Activated T-cell treated with anti-CD3 and anti-CD28 coated beads, Interleukin-2, amount 50 U/mL, for 4 hours (primary cell): Measurements from ENCODE around the gene DHPS. TPM values are rescaled to one million over a fixed set of nuclear protein-coding genes. Genes with fewer than 3 reads are reported as not detected.
"Not testable (repeated sequence)": the region's sequence is repeated elsewhere in the genome, so short reads cannot be mapped to it uniquely, and the experiment has no call there.

Source experiments
- ATAC-seq, 2 donors: fragments of 200-7000 bp; cut with Tn5 transposase; one replicate each; pipeline ENCODE4 v1.10.0; 2021
- DNase-seq: peaks from one replicate; pipeline ENCODE4 v3.0.0-alpha.2; 2020
- H3K27me3 Mint-ChIP-seq: one replicate; pipeline ENCODE4 v1.8.0; 2021; ENCODE audit warnings: low read depth, mixed read lengths
- H3K36me3 Mint-ChIP-seq: one replicate; pipeline ENCODE4 v1.8.0; 2022; ENCODE audit warnings: mixed read lengths; ENCODE audit not compliant: insufficient read depth
- H3K4me1 Mint-ChIP-seq: one replicate; pipeline ENCODE4 v1.8.0; 2021; ENCODE audit warnings: low read depth, mixed read lengths
- H3K4me3 Mint-ChIP-seq: one replicate; pipeline ENCODE4 v1.8.0; 2021; ENCODE audit warnings: mild to moderate bottlenecking, moderate library complexity, mixed read lengths
- H3K9me3 Mint-ChIP-seq: one replicate; pipeline ENCODE4 v1.8.0; 2021; ENCODE audit warnings: mixed read lengths
- total RNA-seq, 3 donors: library from RNA; stranded (reverse); gene quantifications; one replicate each; pipeline ENCODE4 v1.2.1, GENCODE V29; 2021

Gene DHPS
- 100 to 1,000 TPM; 129 to 137 (median 132) TPM for total RNA-seq

DNA sequence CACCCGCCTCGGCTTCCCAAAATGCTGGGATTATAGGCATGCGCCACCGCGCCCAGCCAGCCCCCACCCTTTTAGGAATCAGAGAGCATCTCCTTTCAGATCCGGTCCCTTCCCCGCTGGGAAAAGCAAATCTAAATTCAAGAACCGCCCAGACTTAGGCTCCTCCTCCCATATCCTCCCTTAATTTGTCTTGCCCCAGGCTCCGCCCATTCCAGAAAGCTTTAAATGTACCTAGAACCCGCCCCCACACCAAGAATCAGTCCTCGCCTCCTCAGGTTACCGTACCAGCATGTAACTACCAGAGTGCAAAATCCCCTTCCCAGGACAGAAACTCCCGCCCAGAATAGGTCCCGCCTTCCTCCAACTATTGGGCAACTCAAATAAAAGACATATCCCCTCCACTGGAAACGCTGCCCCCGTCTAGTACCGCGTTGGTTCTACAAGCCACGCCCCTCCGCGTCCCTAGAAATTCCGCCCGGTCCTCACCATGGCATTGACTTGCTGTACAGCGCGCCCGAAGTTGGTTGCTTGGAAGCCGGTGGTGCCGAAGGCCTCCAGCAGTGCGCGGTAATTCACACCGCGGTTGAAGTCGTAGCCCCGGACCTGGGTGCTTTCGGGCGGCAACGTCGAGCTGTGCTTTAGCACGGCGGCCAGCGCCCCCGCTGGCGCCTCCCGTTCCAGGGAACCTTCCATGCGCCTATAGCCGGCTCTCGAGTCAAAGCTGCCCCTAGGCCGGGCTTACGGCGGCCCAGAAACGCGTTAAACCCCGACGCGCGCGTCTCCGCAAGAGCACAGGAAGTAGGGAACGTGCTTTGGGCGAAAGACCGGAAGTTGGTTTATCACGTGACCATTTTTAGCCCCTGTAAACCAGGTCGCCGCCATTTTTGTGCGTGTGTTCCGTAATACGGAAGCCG, at the start of gene DHPS:
TSS of gene DHPS (minus strand) at position 807 of the 914 bp plus-strand sequence. CDS start at position 693, 114 bp downstream.
- Mint-ChIP-seq H3K4me3 (peak within 1 kb of the TSS; percentile 99), H3K27me3 (no peaks in the 10 kb centered on the region), H3K9me3 (no peaks in the 10 kb centered on the region), H3K36me3 (peaks cover 28% of the 10 kb centered on the region), H3K4me1 (peaks cover 27% of the 10 kb centered on the region)
- peak; percentile 83 for DNase-seq
- ATAC-seq, result peak; percentile 89

DNA sequence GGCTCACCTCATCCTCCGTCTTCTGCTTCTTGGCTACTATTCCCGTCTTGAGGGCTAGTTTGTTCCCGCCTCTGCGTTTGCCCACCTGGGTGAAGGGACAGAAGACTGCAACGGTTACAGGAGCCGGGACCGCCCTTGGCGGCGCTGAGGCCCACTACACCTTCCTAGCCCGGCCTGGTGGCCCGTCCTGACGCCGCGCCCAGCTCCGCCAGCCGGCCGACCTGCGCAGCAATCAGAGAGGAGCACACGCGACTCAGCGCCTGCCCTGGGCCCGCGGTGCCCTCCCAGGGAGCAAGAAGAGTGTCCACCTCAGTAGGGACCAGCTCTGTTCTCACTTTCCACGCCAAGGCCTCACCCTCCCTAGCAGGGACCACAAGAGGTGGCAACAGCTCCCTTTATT, 49.7 kb upstream of the DHPS start:
- Mint-ChIP-seq H3K9me3 (no peaks in the 10 kb centered on the region), H3K4me1 (peaks cover 29% of the 10 kb centered on the region), H3K36me3 (peaks cover 14% of the 10 kb centered on the region), H3K4me3 (no peak overlapping the region), H3K27me3 (no peaks in the 10 kb centered on the region)
- ATAC-seq, result no peak
- no peak for DNase-seq

DNA sequence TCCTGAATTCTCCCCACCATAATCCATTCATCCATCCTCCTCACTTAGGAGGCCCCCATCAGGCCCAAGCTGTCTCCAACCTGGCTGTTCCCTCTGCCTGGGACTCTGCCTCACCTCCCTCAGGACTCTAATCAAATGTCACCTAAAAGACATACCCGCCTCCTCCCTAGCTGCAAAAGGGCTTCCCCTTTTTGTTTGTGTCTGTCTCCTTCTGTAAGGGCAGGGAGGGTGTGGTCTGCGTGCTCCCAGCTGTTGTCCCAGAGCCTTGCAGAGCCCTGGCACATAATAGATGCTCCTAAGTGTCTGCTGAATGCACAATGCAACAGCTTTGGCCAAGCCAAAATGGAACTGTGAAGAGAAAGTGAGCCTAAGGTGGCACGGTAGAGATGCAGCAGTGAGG, 48.4 kb upstream of the DHPS start:
- no peaks in the 10 kb centered on the region for H3K9me3 Mint-ChIP-seq
- peaks cover 29% of the 10 kb centered on the region for H3K4me1 Mint-ChIP-seq
- no peaks in the 10 kb centered on the region for H3K27me3 Mint-ChIP-seq
- DNase-seq (no peak), ATAC-seq (no peak)
- H3K36me3 Mint-ChIP-seq, result peaks cover 14% of the 10 kb centered on the region
- peak overlapping the region; percentile 19 for H3K4me3 Mint-ChIP-seq

DNA sequence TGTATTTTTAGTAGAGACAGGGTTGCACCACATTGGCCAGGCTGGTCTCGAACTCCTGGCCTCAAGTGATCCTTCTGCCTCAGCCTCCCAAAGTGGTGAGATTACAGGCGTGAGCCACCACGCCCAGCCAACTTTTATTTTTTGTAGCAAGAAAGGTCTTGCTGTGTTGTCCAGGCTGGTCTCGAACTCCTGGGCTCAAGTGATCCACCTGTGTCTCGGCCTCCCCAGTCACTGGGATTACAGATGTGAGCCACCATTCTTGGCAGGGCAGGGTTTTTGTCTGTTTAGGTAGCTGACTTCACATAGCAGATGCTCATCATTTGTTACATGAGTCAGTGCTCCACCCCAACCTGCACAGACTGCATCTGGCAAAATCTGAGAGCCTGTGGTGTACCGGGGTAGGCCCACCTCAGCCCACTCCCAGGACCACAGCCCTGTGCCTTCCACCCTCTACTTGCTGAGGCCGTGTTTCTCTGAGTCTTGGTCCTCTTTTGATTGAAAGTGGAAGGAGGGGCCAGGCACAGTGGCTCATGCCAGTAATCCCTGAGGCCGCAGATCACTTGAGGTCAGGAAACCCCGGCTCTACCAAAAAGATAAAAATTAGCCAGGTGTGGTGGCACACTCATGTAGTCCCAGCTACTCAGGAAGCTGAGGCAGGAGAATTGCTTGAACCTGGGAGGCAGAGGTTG, 46.2 kb upstream of the DHPS start:
- peaks cover 28% of the 10 kb centered on the region for H3K4me1 Mint-ChIP-seq
- H3K27me3 Mint-ChIP-seq, result no peaks in the 10 kb centered on the region
- H3K4me3 Mint-ChIP-seq, result no peak overlapping the region
- ATAC-seq, result no peak
- H3K9me3 Mint-ChIP-seq, result no peaks in the 10 kb centered on the region
- DNase-seq, result no peak
- H3K36me3 Mint-ChIP-seq, result peaks cover 14% of the 10 kb centered on the region

DNA sequence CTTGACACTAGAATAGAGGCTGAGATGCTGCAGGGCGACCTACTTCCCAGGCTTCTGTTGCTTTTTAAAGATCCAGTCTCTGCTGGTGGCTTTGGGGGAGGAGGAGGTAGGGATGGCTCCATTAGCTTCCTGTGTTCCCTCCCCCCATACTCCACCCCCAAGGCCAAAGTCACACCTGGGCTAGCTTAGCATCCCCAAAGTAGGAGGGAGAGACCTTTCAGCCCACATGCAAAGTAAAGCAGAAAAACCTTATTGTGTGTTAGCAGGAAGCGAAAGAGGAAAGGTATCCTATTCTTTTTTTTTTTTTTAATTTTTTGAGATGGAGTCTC, 45.3 kb upstream of the DHPS start:
- Mint-ChIP-seq H3K4me3 (no peak overlapping the region), H3K27me3 (no peaks in the 10 kb centered on the region), H3K9me3 (no peaks in the 10 kb centered on the region), H3K4me1 (peaks cover 21% of the 10 kb centered on the region), H3K36me3 (peaks cover 12% of the 10 kb centered on the region)
- DNase-seq (no peak), ATAC-seq (no peak)

DNA sequence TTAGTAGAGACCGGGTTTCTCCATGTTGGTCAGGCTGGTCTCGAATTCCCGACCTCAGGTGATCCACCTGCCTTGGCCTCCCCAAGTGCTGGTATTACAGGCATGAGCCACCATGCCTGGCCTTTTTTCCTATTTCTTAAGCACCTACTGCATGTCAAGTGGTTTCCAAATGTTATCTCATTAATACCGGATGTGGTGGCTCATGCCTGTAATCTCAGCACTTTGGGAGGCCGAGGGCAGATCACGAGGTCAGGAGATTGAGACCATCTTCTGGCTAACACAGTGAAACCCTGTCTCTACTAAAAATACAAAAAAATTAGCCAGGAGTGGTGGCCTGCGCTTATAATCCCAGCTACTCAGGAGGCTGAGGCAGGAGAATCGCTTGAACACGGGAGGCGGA, 43.9 kb upstream of the DHPS start:
- Mint-ChIP-seq H3K4me1 (peaks cover 20% of the 10 kb centered on the region), H3K36me3 (peaks cover 17% of the 10 kb centered on the region)
- not testable (repeated sequence) for DNase-seq, H3K9me3 Mint-ChIP-seq, H3K4me3 Mint-ChIP-seq, H3K27me3 Mint-ChIP-seq, ATAC-seq

DNA sequence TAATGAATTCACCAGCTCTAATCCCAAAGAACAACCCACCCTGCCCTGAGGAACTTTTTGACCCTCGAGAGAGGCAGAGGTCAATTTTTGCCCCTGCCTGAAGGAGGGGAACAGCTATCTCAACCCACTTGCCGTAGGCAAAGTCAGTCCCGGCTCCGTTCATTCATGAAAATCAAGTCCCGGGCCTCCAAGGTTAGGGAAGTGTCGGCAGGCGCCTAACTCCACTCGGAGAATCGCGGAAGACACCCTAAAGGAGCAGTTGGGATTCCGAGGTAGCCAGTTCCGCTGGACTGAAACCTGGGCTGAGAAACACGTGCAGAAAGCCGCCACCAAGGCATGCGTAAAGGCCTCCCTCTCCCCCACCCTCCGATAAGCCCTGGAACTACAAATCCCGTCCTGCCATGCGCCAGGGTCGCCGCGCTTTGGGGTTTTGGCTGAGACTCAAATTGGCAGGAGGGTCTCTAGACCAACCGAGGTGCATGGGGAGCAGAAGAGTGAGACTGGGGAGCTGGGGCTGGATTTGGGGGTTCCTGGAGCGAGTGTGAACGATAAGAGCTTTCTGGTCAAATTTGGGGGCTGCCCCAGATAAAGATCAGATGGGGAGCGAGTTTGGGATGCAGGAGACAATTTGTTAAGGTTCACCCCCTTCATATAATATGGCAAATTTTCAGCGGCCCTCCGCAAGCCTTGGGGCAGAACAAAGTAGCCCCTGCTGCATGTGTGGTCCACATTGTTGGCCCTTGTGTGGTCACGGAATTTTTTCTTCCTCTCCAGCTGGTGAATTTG, 42.2 kb upstream of the DHPS start, which contains the start of gene TNPO2:
TSS of gene TNPO2 (minus strand) at position 292 of the 786 bp plus-strand sequence. CDS start 2,955 bp downstream, outside the sequence.
- Mint-ChIP-seq H3K4me1 (peaks cover 21% of the 10 kb centered on the region), H3K4me3 (peak within 1 kb of the TSS; percentile 94), H3K27me3 (no peaks in the 10 kb centered on the region), H3K36me3 (peaks cover 14% of the 10 kb centered on the region), H3K9me3 (no peaks in the 10 kb centered on the region)
- ATAC-seq, result peak; percentile 60 to 67
- peak; percentile 63 for DNase-seq

DNA sequence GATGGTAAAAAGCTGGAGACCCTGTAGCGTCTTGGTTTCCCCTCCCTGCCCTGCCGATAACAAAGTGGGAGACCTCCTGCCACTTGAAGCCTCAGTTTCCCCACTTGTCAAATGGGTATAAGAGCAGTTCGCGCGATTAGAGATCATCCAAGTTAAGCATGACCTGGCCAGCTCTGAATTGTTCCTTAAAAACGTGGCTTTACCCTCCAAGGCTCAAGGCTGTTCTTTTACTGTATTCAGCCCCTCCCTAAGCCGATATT, 41.6 kb upstream of the DHPS start:
- Mint-ChIP-seq H3K9me3 (no peaks in the 10 kb centered on the region), H3K27me3 (no peaks in the 10 kb centered on the region), H3K4me3 (peak overlapping the region; percentile 94), H3K4me1 (peaks cover 24% of the 10 kb centered on the region), H3K36me3 (peaks cover 19% of the 10 kb centered on the region)
- DNase-seq (no peak), ATAC-seq (no peak)

DNA sequence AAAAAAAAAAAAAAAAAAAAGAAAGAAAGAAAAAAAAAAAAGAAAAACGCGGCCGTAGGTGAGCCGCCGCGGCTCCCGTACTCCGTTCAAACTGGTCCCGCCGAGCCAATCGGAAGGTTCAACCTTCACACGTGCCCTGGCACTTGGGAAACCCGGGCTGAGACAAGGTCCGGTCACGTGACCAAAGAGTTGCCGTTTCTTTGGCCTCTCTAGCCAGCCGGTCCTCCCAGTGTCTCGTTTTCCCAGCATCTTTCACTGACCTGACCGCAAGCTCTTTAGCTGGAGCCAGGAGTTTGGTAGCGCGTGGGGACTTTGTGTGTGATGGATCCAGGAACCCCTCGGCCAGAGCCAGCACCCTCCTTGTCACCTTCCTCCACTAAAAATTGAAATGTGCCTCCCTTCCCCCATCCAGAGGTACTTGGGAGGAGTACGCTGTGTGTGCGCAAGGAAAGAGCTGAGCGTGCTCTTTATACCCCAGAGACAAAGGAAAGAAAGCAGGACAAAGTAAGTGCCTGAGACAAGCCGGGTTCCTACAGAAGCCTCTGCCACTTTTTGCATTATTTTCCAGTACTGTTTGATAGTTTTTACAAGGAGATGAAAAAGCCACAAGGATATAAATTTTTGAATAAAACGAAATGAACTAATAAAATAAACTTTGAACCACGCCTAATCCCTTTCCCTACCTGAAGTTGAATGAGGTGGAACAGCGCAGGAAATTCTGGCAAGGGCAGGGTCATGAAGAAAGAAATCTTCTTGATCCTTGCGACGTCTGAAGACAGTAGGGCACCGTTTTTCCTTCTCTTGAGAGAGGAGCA, 41.1 kb upstream of the DHPS start:
- Mint-ChIP-seq H3K27me3 (no peaks in the 10 kb centered on the region), H3K4me1 (peaks cover 24% of the 10 kb centered on the region), H3K36me3 (peaks cover 19% of the 10 kb centered on the region), H3K9me3 (no peaks in the 10 kb centered on the region), H3K4me3 (peak overlapping the region; percentile 94)
- DNase-seq (peak; percentile 88), ATAC-seq (peak; percentile 87)

DNA sequence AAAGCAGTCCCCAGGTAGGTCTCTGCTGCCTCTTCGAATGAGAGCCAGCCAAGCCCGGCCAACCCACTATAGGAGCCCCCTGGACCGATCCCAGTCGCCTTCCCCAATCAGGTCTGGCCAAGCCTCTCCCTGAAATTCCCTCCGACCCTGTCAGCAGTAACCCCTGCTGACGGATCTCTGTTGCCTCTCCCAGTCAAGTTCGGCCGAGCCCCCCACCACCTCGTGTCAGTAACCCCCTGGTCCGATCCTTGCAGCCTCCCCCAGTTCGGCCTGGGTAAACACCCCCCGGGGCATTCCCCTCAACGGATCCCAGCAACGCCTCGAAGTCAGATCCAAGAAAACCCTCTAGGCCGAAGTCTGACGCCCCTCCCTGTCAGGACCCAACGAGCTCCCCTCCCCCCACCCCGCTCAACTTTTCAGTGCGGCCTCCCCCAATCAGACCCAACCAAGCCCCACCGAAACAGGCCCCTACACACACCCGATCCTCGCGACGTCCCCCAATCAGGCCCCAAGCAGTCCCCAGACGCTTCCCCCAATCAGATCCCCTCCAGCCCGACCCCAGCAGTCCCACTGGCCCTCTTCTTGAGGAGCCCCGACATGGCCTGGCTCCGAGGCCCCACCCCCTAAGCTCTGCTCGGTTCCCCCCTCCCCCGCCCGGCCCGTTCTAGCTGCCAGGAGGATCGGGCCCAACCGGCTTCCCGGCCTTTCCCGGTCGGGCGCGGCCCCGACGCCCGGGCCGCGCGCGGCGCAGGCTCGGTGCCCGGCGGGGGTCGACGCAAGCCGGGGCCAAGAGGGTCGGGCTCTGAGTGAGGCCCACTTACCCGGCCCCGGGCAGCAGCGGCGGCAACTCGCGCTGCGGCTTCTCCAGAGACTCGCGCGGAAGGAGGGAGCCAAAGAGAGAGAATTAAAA, 40.2 kb upstream of the DHPS start:
- Mint-ChIP-seq H3K27me3 (no peaks in the 10 kb centered on the region), H3K36me3 (peaks cover 19% of the 10 kb centered on the region), H3K4me1 (peaks cover 24% of the 10 kb centered on the region), H3K4me3 (peak overlapping the region; percentile 94), H3K9me3 (no peaks in the 10 kb centered on the region)
- ATAC-seq, result peak; percentile 19 to 29
- DNase-seq, result peak; percentile 39

DNA sequence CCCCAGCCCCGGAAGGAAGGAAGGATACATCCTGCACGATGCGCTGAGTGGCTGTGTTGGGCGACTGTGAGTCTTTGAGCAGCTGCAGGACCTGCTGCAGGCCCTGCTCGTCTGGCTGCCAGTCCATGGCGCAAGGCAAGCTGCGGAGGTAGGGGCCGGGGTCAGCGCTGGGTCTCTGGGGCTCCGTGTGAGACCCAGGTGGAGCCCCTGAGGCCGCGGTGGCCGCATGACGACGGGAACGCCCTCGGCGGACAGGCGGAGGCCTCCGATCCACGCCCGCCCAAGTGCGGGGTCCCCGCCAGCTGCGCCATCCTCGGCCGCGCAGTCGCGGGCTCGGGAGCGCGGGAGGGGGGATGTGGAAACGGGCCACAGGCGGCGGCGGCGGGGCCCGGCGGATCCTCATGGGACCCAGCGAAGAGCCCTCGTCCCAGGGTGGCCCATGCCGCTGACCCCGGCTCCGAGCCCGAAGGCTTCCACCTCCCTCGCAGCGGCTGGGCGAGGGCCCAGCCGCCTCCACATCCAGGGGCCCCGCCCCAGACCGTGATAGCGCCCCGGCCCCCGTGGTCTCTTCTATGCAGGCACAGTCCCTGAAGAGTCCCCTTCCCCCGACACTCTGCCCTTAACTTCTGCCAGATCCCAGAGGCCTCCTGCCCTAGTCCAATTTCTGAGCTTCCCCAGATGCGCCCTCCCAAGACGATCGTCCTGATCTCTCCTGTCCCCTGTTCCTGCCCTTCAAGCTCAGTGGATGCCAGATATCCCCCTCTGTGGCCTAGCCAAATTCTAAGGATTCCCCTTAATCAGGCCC, 39.4 kb upstream of the DHPS start:
- peak overlapping the region; percentile 85 for H3K4me3 Mint-ChIP-seq
- H3K9me3 Mint-ChIP-seq, result no peaks in the 10 kb centered on the region
- H3K4me1 Mint-ChIP-seq, result peaks cover 24% of the 10 kb centered on the region
- no peaks in the 10 kb centered on the region for H3K27me3 Mint-ChIP-seq
- ATAC-seq (no peak), DNase-seq (no peak)
- H3K36me3 Mint-ChIP-seq, result peaks cover 24% of the 10 kb centered on the region

DNA sequence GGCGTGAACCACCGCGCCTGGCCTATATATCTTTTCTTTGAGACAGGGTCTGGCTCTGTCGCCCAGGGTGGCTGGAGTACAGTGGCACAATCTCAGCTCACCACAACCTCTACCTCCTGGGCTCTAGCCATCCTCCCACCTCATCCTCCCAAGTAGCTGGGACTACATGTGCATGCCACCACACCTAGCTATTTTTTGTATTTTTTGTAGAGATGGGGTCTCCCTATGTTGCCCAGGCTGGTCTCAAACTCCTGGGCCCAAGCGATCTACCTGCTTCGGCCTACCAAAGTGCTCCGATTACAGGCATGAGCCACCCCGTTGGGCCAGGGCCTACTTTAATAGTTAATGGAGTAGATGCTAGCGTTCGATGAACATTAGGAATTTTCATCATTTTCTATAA, 38.6 kb upstream of the DHPS start:
- Mint-ChIP-seq H3K27me3 (no peaks in the 10 kb centered on the region), H3K4me3 (peak overlapping the region; percentile 85), H3K36me3 (peaks cover 24% of the 10 kb centered on the region), H3K4me1 (peaks cover 24% of the 10 kb centered on the region), H3K9me3 (no peaks in the 10 kb centered on the region)
- no peak for DNase-seq
- no peak for ATAC-seq
